Kidney epithelial cell (primary cell): ENCODE measurements around the gene SHISA4. TPM values are rescaled to one million over a fixed set of nuclear protein-coding genes. Genes with fewer than 3 reads are reported as not detected.

Source experiments
- DNase-seq: peaks from one replicate; pipeline ENCODE4 v3.0.0-alpha.2; 2010; ENCODE audit warnings: low read depth
- H3K27me3 ChIP-seq: 2 replicates; pipeline ENCODE4 v1.6.0; 2011; ENCODE audit warnings: low read length; ENCODE audit not compliant: control insufficient read depth, insufficient read depth
- H3K36me3 ChIP-seq: 2 replicates; pipeline ENCODE4 v1.5.1; 2011; ENCODE audit warnings: low read length; ENCODE audit not compliant: control insufficient read depth, insufficient read depth
- H3K4me3 ChIP-seq: 2 replicates; pipeline ENCODE4 v1.5.1; 2011; ENCODE audit warnings: low read depth, mild to moderate bottlenecking, control low read depth, low read length
- CTCF ChIP-seq: IDR thresholded peaks from 2 replicates; pipeline ENCODE4 v1.5.1; 2011; ENCODE audit warnings: mild to moderate bottlenecking, moderate library complexity, low read length, control low read depth, inconsistent platforms; ENCODE audit not compliant: insufficient read depth, poor library complexity, severe bottlenecking
- total RNA-seq: library from RNA; depleted of rRNA; stranded (reverse); fragments of >200 nt; gene quantifications from 2 replicates; pipeline ENCODE4 v1.2.3, GENCODE V29; 2015

Gene SHISA4
- total RNA-seq, 1 donor from 2014 or later = 22.6 TPM

- peaks cover 3% of the 10 kb centered on the region for H3K27me3 ChIP-seq
- TF ChIP-seq CTCF = no peak
- no peak overlapping the region for H3K4me3 ChIP-seq
- no peaks in the 10 kb centered on the region for H3K36me3 ChIP-seq
- DNase-seq = no peak
These were observed 23.3 kb downstream of the SHISA4 start for GRCh38 chr1:201911826-201912571.

GRCh38 chr1:201912832-201913231 lies 24.1 kb downstream of the SHISA4 start:
- H3K36me3 ChIP-seq = no peaks in the 10 kb centered on the region
- DNase-seq = no peak
- no peak overlapping the region for H3K4me3 ChIP-seq

GRCh38 chr1:201914456-201915235 lies 25.9 kb downstream of the SHISA4 start:
- Histone ChIP-seq H3K27me3 (peaks cover under 1% of the 10 kb centered on the region), H3K36me3 (no peaks in the 10 kb centered on the region), H3K4me3 (no peak overlapping the region)
- no peak for TF ChIP-seq CTCF
- no peak for DNase-seq

More at GRCh38 chr1:201912832-201913231, 24.1 kb downstream of the SHISA4 start:
- no peak for TF ChIP-seq CTCF
- peaks cover 3% of the 10 kb centered on the region for H3K27me3 ChIP-seq

GRCh38 chr1:201916649-201917249 lies 28.1 kb downstream of the SHISA4 start:
- Histone ChIP-seq H3K36me3 (no peaks in the 10 kb centered on the region), H3K27me3 (no peaks in the 10 kb centered on the region), H3K4me3 (no peak overlapping the region)
- DNase-seq = peak; percentile 71
- no peak for TF ChIP-seq CTCF

DNA sequence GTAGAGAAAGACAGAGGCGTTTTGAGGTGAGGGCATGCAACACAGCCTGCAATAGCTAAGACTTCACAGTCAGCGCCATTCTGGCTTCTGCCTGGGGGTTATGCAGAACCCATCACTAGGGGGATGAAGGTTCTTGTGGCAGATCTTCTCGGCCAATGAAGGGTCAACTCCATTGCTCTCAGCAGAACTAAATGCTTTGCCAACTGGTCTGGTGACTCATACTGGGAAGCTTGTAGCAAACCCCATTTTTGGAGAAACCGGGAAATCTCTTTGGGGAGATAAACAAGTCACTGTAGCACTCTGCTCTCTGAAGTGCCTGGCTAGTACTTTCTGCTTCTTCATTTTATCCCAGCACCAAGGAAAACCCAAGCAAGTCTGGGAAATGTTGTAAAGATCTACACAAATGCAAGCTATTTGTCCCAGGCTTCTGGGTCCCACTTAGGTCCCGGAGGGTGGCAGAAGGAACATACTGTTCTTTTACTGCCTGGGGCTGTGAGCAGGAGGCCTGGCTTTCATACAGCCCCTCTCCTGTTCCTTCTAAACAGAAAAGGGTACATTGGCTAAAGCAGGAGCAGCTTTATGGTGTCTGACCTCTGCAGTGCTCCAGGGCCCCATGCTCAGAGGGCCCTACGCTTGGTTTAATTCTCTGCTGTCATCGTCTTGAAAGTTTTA lies 28.8 kb downstream of the SHISA4 start:
- DNase-seq = no peak
- no peak for TF ChIP-seq CTCF
- no peaks in the 10 kb centered on the region for H3K36me3 ChIP-seq
- H3K4me3 ChIP-seq = no peak overlapping the region
- no peaks in the 10 kb centered on the region for H3K27me3 ChIP-seq
